Panc1 (cell line): ENCODE measurements around the gene MYLK. TPM values are rescaled to one million over a fixed set of nuclear protein-coding genes. Genes with fewer than 3 reads are reported as not detected.

ENCODE experiments used
- ATAC-seq: fragments of 200-7000 bp; cut with Tn5 transposase; 2 replicates; pipeline ENCODE4 v1.9.1; 2020; ENCODE audit warnings: mild to moderate bottlenecking, moderate library complexity
- BruUV-seq: library from RNA; stranded (reverse); fragments of 400-500 nt; replicated peaks from 2 replicates; lab custom pipeline; 2021; lab: Mats Ljungman, UMichigan
- CTCF ChIA-PET: fragments of 300-600 bp; sonication (Branson Sonifier 250); formaldehyde crosslinking; loops from one replicate; lab custom pipeline; 2022; ENCODE audit warnings: antibody characterized with exemption; lab: Charles Lee
- POLR2A ChIA-PET: fragments of 300-600 bp; sonication (Branson Sonifier 250); formaldehyde crosslinking; loops from one replicate; lab custom pipeline; 2022; ENCODE audit warnings: antibody characterized with exemption; lab: Charles Lee
- DNase-seq: peaks from one replicate; pipeline ENCODE4 v3.0.0-alpha.2; 2010; ENCODE audit warnings: low read depth, low spot score
- H3K27ac ChIP-seq: 2 replicates; pipeline ENCODE4 v1.5.1; 2011; ENCODE audit warnings: mild to moderate bottlenecking, low read length, inconsistent platforms
- H3K27me3 ChIP-seq: fragments of 200-500 bp; sonication (Bioruptor generic); 2 replicates; pipeline ENCODE4 v1.6.0; 2014; ENCODE audit warnings: low read length, inconsistent platforms; ENCODE audit not compliant: control insufficient read depth, insufficient read depth
- H3K36me3 ChIP-seq: fragments of 200-500 bp; sonication (Bioruptor generic); 2 replicates; pipeline ENCODE4 v1.5.1; 2014; ENCODE audit warnings: inconsistent platforms, mild to moderate bottlenecking, low read length, moderate library complexity; ENCODE audit not compliant: control insufficient read depth, insufficient read depth
- H3K4me1 ChIP-seq: 2 replicates; pipeline ENCODE4 v1.5.1; 2011; ENCODE audit warnings: inconsistent platforms, mild to moderate bottlenecking, low read length, moderate library complexity; ENCODE audit not compliant: control insufficient read depth, insufficient read depth
- H3K4me3 ChIP-seq, 2 experiments: 2 replicates each; pipeline ENCODE4 v1.5.1; 2011 to 2012; ENCODE audit warnings: low read depth in 2 of 2, low read length in 2 of 2, mild to moderate bottlenecking in 2 of 2, inconsistent platforms in 1 of 2, moderate library complexity in 1 of 2
- H3K9me3 ChIP-seq: fragments of 200-500 bp; sonication (Bioruptor generic); 2 replicates; pipeline ENCODE4 v1.5.1; 2014; ENCODE audit warnings: low read depth, mild to moderate bottlenecking, inconsistent platforms, low read length, moderate library complexity; ENCODE audit not compliant: control insufficient read depth, insufficient read depth
- CTCF ChIP-seq: fragments of 450-650 bp; IDR thresholded peaks from 2 replicates; pipeline ENCODE4 v1.5.1; 2017; ENCODE audit warnings: mild to moderate bottlenecking
- POLR2AphosphoS5 ChIP-seq: IDR thresholded peaks from 2 replicates; pipeline ENCODE4 v1.6.1; 2012; ENCODE audit warnings: mild to moderate bottlenecking, low read depth, low read length, moderate library complexity
- SIN3A ChIP-seq: IDR thresholded peaks from 2 replicates; pipeline ENCODE4 v1.6.1; 2012; ENCODE audit warnings: low read depth, mild to moderate bottlenecking, low read length, moderate library complexity, borderline replicate concordance; ENCODE audit not compliant: insufficient read depth
- TCF7L2 ChIP-seq: IDR thresholded peaks from 2 replicates; pipeline ENCODE4 v1.6.1; 2011; ENCODE audit warnings: mild to moderate bottlenecking, low read depth, low read length, inconsistent platforms
- in situ Hi-C: cut with HindIII; loops from 2 replicates; pipeline ENCODE4 v1.10.0; 2016; ENCODE audit warnings: low sequenced_read_pairs, low pct_unique_long_range_greater_than_20kb
- intact Hi-C: fragments of 100-400 bp; cut with micrococcal nuclease; formaldehyde crosslinking; loops from one replicate; pipeline ENCODE4 v1.10.0; 2022; ENCODE audit not compliant: unreplicated experiment
- total RNA-seq: library from RNA; stranded (reverse); gene quantifications from one replicate; pipeline ENCODE4 v1.2.1, GENCODE V29; 2021; ENCODE audit not compliant: unreplicated experiment
- TF ChIP-seq, protein P1 (sequence below), 2 experiments: IDR thresholded peaks; 2 replicates each; pipeline ENCODE4 v1.6.1; 2011 to 2012; ENCODE audit warnings: low read depth in 2 of 2, control low read depth in 1 of 2, low read length in 1 of 2, mild to moderate bottlenecking in 1 of 2, moderate library complexity in 1 of 2; ENCODE audit not compliant: insufficient read depth in 1 of 2

Gene MYLK
- total RNA-seq, 1 experiment from 2014 or later: 29.7 TPM

GRCh38 chr3:123730829-123731228 lies 153.3 kb downstream of the MYLK start:
- POLR2A ChIA-PET: no interaction called here
- Histone ChIP-seq H3K4me1 (0 out of 2 replicates have a peak, but pooled peaks cover 2% of the 10 kb centered on the region), H3K27ac (no peak overlapping the region), H3K9me3 (no peaks in the 10 kb centered on the region), H3K27me3 (no peaks in the 10 kb centered on the region; the same call in 1 of the 2 replicates), H3K36me3 (no peaks in the 10 kb centered on the region), H3K4me3 (no peak overlapping the region)
- intact Hi-C loops: no loop called here
- TF ChIP-seq CTCF (no peak), SIN3A (no peak), POLR2AphosphoS5 (no peak), TCF7L2 (no peak)
- TF ChIP-seq, protein P1, sequence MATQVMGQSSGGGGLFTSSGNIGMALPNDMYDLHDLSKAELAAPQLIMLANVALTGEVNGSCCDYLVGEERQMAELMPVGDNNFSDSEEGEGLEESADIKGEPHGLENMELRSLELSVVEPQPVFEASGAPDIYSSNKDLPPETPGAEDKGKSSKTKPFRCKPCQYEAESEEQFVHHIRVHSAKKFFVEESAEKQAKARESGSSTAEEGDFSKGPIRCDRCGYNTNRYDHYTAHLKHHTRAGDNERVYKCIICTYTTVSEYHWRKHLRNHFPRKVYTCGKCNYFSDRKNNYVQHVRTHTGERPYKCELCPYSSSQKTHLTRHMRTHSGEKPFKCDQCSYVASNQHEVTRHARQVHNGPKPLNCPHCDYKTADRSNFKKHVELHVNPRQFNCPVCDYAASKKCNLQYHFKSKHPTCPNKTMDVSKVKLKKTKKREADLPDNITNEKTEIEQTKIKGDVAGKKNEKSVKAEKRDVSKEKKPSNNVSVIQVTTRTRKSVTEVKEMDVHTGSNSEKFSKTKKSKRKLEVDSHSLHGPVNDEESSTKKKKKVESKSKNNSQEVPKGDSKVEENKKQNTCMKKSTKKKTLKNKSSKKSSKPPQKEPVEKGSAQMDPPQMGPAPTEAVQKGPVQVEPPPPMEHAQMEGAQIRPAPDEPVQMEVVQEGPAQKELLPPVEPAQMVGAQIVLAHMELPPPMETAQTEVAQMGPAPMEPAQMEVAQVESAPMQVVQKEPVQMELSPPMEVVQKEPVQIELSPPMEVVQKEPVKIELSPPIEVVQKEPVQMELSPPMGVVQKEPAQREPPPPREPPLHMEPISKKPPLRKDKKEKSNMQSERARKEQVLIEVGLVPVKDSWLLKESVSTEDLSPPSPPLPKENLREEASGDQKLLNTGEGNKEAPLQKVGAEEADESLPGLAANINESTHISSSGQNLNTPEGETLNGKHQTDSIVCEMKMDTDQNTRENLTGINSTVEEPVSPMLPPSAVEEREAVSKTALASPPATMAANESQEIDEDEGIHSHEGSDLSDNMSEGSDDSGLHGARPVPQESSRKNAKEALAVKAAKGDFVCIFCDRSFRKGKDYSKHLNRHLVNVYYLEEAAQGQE (IDR thresholded peaks at IDR 0.05; ENCODE audit: insufficient read depth in 1 of 2, low read depth in 2 of 2, low read length in 1 of 2): no peak
- in situ Hi-C loops: no loop called here
- ATAC-seq (no peak), DNase-seq (no peak)
- CTCF ChIA-PET: no interaction called here
- no TSS peak for BruUV-seq

- H3K36me3 ChIP-seq: no peaks in the 10 kb centered on the region
- POLR2A ChIA-PET: no interaction called here
- intact Hi-C loops (loop anchor here (10.0 kb wide), 1 partner anchor 256 kb away; no protein-coding TSS in a partner anchor), in situ Hi-C loops (no loop called here)
- TF ChIP-seq, protein P1 (IDR thresholded peaks at IDR 0.05; ENCODE audit: insufficient read depth in 1 of 2, low read depth in 2 of 2, low read length in 1 of 2): no peak
- TF ChIP-seq POLR2AphosphoS5: no peak
- no peak for TF ChIP-seq SIN3A
- no peaks in the 10 kb centered on the region; the same call in 1 of the 2 replicates for H3K27me3 ChIP-seq
- no peak overlapping the region for H3K27ac ChIP-seq
- DNase-seq (no peak), ATAC-seq (no peak)
- H3K4me3 ChIP-seq: no peak overlapping the region
- no TSS peak for BruUV-seq
- CTCF ChIA-PET: interaction anchor here (0.6 to 0.7 kb wide), 2 partner anchors 236 to 307 kb away, joined by 3 read pairs; no protein-coding TSS in a partner anchor
- no peaks in the 10 kb centered on the region for H3K9me3 ChIP-seq
- H3K4me1 ChIP-seq: no peaks in the 10 kb centered on the region
Observed at GRCh38 chr3:123728991-123729390, 155.1 kb downstream of the MYLK start.
